Right renal pelvis (tissue), 4 donors: Measurements from ENCODE around the gene NDUFB8. TPM values are rescaled to one million over a fixed set of nuclear protein-coding genes. Genes with fewer than 3 reads are reported as not detected.

Experiments
- DNase-seq, 4 donors: peaks; one replicate each; pipeline ENCODE4 v3.0.0-alpha.2; 2013; ENCODE audit warnings: low read depth in 4 of 4, low spot score in 3 of 4, missing footprints in 1 of 4
- polyA plus RNA-seq, 4 donors: library from polyadenylated mRNA; unstranded; fragments of 120-200 nt; gene quantifications; one replicate each; pipeline ENCODE4 v1.2.1, GENCODE V29; 2013; ENCODE audit not compliant: insufficient read length in 4 of 4

Gene NDUFB8
- polyA plus RNA-seq, 4 donors = 165 to 201 (median 169) TPM

GRCh38 chr10:100508691-100509150, 20.9 kb downstream of the NDUFB8 start:
- DNase-seq = no peak

GRCh38 chr10:100508266-100508665, 21.4 kb downstream of the NDUFB8 start:
- no peak for DNase-seq

GRCh38 chr10:100507357-100507732, 22.3 kb downstream of the NDUFB8 start:
- DNase-seq = no peak

GRCh38 chr10:100506596-100507356, 22.9 kb downstream of the NDUFB8 start:
- DNase-seq = no peak

- no peak for DNase-seq
These were observed 24.5 kb downstream of the NDUFB8 start for GRCh38 chr10:100505164-100505563.

- no peak for DNase-seq
These were observed 25.6 kb downstream of the NDUFB8 start for GRCh38 chr10:100504096-100504495.

- no peak for DNase-seq
These were observed 26.7 kb downstream of the NDUFB8 start for GRCh38 chr10:100502926-100503494.

GRCh38 chr10:100501423-100501822, 28.2 kb downstream of the NDUFB8 start:
- no peak for DNase-seq

- DNase-seq = no peak
These were observed 31.6 kb downstream of the NDUFB8 start for GRCh38 chr10:100498059-100498458.

- DNase-seq = no peak
These were observed 33.1 kb downstream of the NDUFB8 start for GRCh38 chr10:100496567-100496966.

- no peak for DNase-seq
These were observed 39.1 kb downstream of the NDUFB8 start for GRCh38 chr10:100490531-100490930.

GRCh38 chr10:100489396-100489795, 40.3 kb downstream of the NDUFB8 start:
- no peak for DNase-seq

- DNase-seq = no peak
These were observed 42.1 kb downstream of the NDUFB8 start for GRCh38 chr10:100487529-100487928.

GRCh38 chr10:100485801-100486495, 43.7 kb downstream of the NDUFB8 start:
- no peak for DNase-seq

- DNase-seq = no peak
These were observed 44.3 kb downstream of the NDUFB8 start for GRCh38 chr10:100485366-100485765.

GRCh38 chr10:100483876-100484666, 45.6 kb downstream of the NDUFB8 start:
- no peak for DNase-seq

- DNase-seq = no peak
These were observed 46.9 kb downstream of the NDUFB8 start for GRCh38 chr10:100482834-100483185.

- DNase-seq = peak; percentile 57 to 74 (median 65)
These were observed 47.4 kb downstream of the NDUFB8 start for GRCh38 chr10:100482181-100482833.

- peak; percentile 79 to 89 (median 86) for DNase-seq
These were observed 48.1 kb downstream of the NDUFB8 start for GRCh38 chr10:100481462-100482081.

- DNase-seq = no peak
These were observed 49.7 kb downstream of the NDUFB8 start for GRCh38 chr10:100480002-100480401.
